PC-9 (cell line): Measurements from ENCODE around the gene KCNN3. TPM values are rescaled to one million over a fixed set of nuclear protein-coding genes. Genes with fewer than 3 reads are reported as not detected.

ENCODE experiments used
- BruUV-seq: library from RNA; stranded (reverse); fragments of 400-500 nt; replicated peaks from 2 replicates; lab custom pipeline; 2021; lab: Mats Ljungman, UMichigan
- CTCF ChIA-PET: fragments of 300-600 bp; sonication (Branson Sonifier 250); formaldehyde crosslinking; loops from one replicate; lab custom pipeline; 2022; ENCODE audit warnings: antibody characterized with exemption; lab: Charles Lee
- POLR2A ChIA-PET: fragments of 300-600 bp; sonication (Branson Sonifier 250); formaldehyde crosslinking; loops from one replicate; lab custom pipeline; 2022; ENCODE audit warnings: antibody characterized with exemption; ENCODE audit not compliant: unreplicated experiment; lab: Charles Lee
- DNase-seq, 2 experiments: peaks; one replicate each; pipeline versions ENCODE4 v3.0.0 to v3.0.0-alpha.2; 2015 to 2022; ENCODE audit warnings: mixed read lengths in 1 of 2
- H2AFZ ChIP-seq: fragments of 200-600 bp; sonication (generic); 2 replicates; pipeline ENCODE4 v1.8.1; 2017; ENCODE audit warnings: antibody characterized with exemption
- H3F3A ChIP-seq: fragments of 200-600 bp; sonication (generic); 2 replicates; pipeline ENCODE4 v1.8.1; 2017; ENCODE audit warnings: antibody characterized with exemption, mild to moderate bottlenecking, low read depth; ENCODE audit not compliant: insufficient read depth
- H3K27ac ChIP-seq: fragments of 200-600 bp; sonication (generic); 2 replicates; pipeline ENCODE4 v1.6.1; 2016; ENCODE audit warnings: mixed run types
- H3K27me3 ChIP-seq: fragments of 200-600 bp; sonication (generic); 2 replicates; pipeline ENCODE4 v1.6.1; 2016; ENCODE audit warnings: low read depth, mixed run types; ENCODE audit not compliant: insufficient read depth
- H3K36me3 ChIP-seq: fragments of 200-600 bp; sonication (generic); 2 replicates; pipeline ENCODE4 v1.6.1; 2016; ENCODE audit warnings: low read depth, mixed run types
- H3K4me1 ChIP-seq: fragments of 200-600 bp; sonication (generic); replicated peaks from 2 replicates; pipeline ENCODE4 v1.6.1; 2016; ENCODE audit warnings: mixed run types; ENCODE audit not compliant: insufficient read depth
- H3K4me2 ChIP-seq: fragments of 200-600 bp; sonication (generic); 2 replicates; pipeline ENCODE4 v1.6.1; 2017; ENCODE audit warnings: mixed run types
- H3K4me3 ChIP-seq: fragments of 200-600 bp; sonication (generic); 2 replicates; pipeline ENCODE4 v1.6.1; 2016; ENCODE audit warnings: mixed run types
- H3K79me2 ChIP-seq: fragments of 200-600 bp; sonication (generic); 2 replicates; pipeline ENCODE4 v1.6.1; 2017; ENCODE audit warnings: low read depth, mixed run types
- H3K9me2 ChIP-seq: fragments of 200-600 bp; sonication (generic); 2 replicates; pipeline ENCODE4 v1.8.1; 2017; ENCODE audit warnings: mild to moderate bottlenecking; ENCODE audit not compliant: insufficient read depth
- H3K9me3 ChIP-seq: fragments of 200-600 bp; sonication (generic); 2 replicates; pipeline ENCODE4 v1.8.1; 2016; ENCODE audit warnings: low read depth; ENCODE audit not compliant: insufficient read depth
- H4K20me1 ChIP-seq: fragments of 200-600 bp; sonication (generic); 2 replicates; pipeline ENCODE4 v1.8.1; 2017; ENCODE audit not compliant: insufficient read depth
- EZH2 ChIP-seq: fragments of 200-600 bp; sonication (generic); IDR thresholded peaks from 2 replicates; pipeline ENCODE4 v1.8.0; 2017; ENCODE audit warnings: antibody characterized with exemption, low read depth
- intact Hi-C: fragments of 100-400 bp; cut with micrococcal nuclease; formaldehyde crosslinking; loops from one replicate; pipeline ENCODE4 v1.10.0; 2022; ENCODE audit not compliant: unreplicated experiment
- total RNA-seq: library from RNA; stranded (reverse); gene quantifications from 2 replicates; pipeline ENCODE4 v1.2.3, GENCODE V29; 2021
- TF ChIP-seq, protein P1 (sequence below): fragments of 200-600 bp; sonication (generic); conservative IDR thresholded peaks from 2 replicates; pipeline ENCODE4 v1.6.1; 2017; ENCODE audit warnings: mixed run types, antibody characterized with exemption, mild to moderate bottlenecking, moderate library complexity

KCNN3 gene
- total RNA-seq, 1 experiment from 2014 or later = 1.1 TPM

DNA sequence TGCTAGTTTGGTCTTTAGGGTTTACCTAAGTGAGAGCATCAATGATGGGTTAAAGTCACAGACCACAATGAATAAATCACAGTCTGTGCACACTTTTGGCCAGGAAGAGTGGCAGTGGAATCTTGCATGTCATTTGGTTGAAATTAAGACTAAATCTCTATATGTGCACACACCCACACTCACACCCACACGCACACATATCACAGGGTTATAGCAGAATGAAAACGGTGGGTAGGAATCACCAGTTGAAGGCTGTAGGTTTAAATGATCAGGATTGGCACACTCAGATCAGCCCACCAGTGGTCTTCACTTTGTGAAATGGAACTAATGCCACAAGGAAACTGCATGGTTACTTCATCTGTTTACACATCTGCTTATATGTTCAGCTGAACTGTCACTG lies 164.5 kb downstream of the KCNN3 start:
- no peak for DNase-seq
- no peaks in the 10 kb centered on the region for H4K20me1 ChIP-seq
- H3K9me2 ChIP-seq = no peaks in the 10 kb centered on the region
- no peaks in the 10 kb centered on the region for H3K4me1 ChIP-seq
- peaks cover 82% of the 10 kb centered on the region for H3K27me3 ChIP-seq
- H3K27ac ChIP-seq = no peak overlapping the region
- H3K36me3 ChIP-seq = no peaks in the 10 kb centered on the region
- no peak overlapping the region for H2AFZ ChIP-seq
- intact Hi-C loops = no loop called here
- H3K4me3 ChIP-seq = no peak overlapping the region
- no peaks in the 10 kb centered on the region for H3F3A ChIP-seq
- H3K9me3 ChIP-seq = no peaks in the 10 kb centered on the region
- ChIA-PET POLR2A (no interaction called here), CTCF (no interaction called here)
- H3K4me2 ChIP-seq = no peak overlapping the region
- H3K79me2 ChIP-seq = no peaks in the 10 kb centered on the region
- TF ChIP-seq, protein P1, sequence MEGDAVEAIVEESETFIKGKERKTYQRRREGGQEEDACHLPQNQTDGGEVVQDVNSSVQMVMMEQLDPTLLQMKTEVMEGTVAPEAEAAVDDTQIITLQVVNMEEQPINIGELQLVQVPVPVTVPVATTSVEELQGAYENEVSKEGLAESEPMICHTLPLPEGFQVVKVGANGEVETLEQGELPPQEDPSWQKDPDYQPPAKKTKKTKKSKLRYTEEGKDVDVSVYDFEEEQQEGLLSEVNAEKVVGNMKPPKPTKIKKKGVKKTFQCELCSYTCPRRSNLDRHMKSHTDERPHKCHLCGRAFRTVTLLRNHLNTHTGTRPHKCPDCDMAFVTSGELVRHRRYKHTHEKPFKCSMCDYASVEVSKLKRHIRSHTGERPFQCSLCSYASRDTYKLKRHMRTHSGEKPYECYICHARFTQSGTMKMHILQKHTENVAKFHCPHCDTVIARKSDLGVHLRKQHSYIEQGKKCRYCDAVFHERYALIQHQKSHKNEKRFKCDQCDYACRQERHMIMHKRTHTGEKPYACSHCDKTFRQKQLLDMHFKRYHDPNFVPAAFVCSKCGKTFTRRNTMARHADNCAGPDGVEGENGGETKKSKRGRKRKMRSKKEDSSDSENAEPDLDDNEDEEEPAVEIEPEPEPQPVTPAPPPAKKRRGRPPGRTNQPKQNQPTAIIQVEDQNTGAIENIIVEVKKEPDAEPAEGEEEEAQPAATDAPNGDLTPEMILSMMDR = no peak
- TF ChIP-seq EZH2 = no peak
- no TSS peak for BruUV-seq

DNA sequence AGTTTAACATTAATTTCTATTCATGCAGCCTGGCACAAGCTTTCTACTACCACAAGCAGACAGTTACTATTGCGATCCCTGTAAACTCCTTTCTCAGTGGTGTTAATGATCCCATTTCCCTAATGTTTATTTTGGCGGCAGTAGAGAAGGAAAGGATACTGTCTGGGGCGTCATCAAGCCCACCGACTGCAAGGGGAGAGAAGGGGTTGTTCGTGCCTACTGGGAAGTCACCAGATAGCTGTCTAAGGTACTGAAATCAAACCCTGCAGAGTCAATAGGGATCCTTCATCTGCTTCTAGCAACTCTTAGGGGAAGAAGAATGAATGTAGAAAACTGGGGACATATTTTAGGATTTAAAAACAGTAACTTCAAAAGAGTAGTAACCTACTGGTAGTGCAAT lies 166.9 kb downstream of the KCNN3 start:
- no peak overlapping the region for H3K4me2 ChIP-seq
- no peak overlapping the region for H3K27ac ChIP-seq
- H3K27me3 ChIP-seq = peaks cover 72% of the 10 kb centered on the region
- intact Hi-C loops = no loop called here
- no peaks in the 10 kb centered on the region for H3F3A ChIP-seq
- no peak overlapping the region for H2AFZ ChIP-seq
- no peaks in the 10 kb centered on the region for H4K20me1 ChIP-seq
- no peaks in the 10 kb centered on the region for H3K9me2 ChIP-seq
- CTCF ChIA-PET = interaction anchor here (1.0 kb wide), 1 partner anchor 65 kb away, joined by 6 read pairs; no protein-coding TSS in a partner anchor
- POLR2A ChIA-PET = no interaction called here
- H3K4me3 ChIP-seq = no peak overlapping the region
- H3K9me3 ChIP-seq = no peaks in the 10 kb centered on the region
- BruUV-seq = no TSS peak
- H3K79me2 ChIP-seq = no peaks in the 10 kb centered on the region
- H3K36me3 ChIP-seq = no peaks in the 10 kb centered on the region
- TF ChIP-seq, protein P1 = no peak
- TF ChIP-seq EZH2 = no peak
- H3K4me1 ChIP-seq = no peaks in the 10 kb centered on the region
- no peak for DNase-seq

DNA sequence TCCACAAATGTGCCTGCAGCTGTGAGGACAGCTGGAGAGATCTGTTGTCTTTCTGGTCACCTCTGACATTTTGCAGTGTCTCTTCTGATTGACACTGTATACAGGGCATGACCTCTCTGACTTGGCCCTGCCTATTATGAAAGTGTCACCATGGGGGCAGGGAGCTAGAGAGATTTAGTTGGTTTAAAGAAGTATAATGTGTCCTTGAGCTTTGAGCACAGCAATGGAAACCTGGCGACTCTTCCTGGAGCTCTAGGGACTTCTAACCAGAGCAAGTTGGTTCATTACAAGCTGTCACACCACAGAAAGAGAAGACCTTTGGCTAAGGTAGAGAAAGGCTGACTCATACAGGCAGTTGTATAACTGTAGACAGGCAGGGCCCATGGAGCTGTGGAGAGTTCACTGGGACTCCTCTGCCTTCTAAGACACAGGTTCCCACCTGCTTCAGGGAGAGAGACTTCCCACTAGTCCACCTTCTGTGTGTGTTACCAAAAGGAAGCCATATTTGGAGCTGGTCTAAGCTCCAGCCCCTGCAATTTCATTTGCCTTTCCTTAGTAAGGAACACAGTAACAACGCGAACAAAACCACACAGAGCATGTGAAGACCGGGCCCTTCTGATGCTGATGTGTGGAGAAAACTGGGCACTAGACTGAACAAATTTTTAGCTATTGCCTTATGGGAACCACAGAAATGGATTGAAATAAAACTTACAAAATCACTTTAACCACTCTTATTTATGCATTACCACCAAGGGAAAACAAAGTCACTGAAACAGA lies 171.6 kb downstream of the KCNN3 start:
- H3K4me1 ChIP-seq = no peaks in the 10 kb centered on the region
- intact Hi-C loops = loop anchor here (10.0 kb wide), 1 partner anchor 66 kb away; no protein-coding TSS in a partner anchor
- H3F3A ChIP-seq = no peaks in the 10 kb centered on the region
- H3K79me2 ChIP-seq = no peaks in the 10 kb centered on the region
- TF ChIP-seq, protein P1 = no peak
- TF ChIP-seq EZH2 = no peak
- H3K4me3 ChIP-seq = no peak overlapping the region
- POLR2A ChIA-PET = no interaction called here
- no peaks in the 10 kb centered on the region for H3K36me3 ChIP-seq
- H2AFZ ChIP-seq = no peak overlapping the region
- peaks cover 58% of the 10 kb centered on the region for H3K27me3 ChIP-seq
- no peaks in the 10 kb centered on the region for H3K9me3 ChIP-seq
- H3K27ac ChIP-seq = no peak overlapping the region
- BruUV-seq = no TSS peak
- CTCF ChIA-PET = no interaction called here
- no peak overlapping the region for H3K4me2 ChIP-seq
- DNase-seq = no peak
- no peaks in the 10 kb centered on the region for H4K20me1 ChIP-seq
- H3K9me2 ChIP-seq = no peaks in the 10 kb centered on the region
